Skeletal muscle satellite cell (primary cell): ENCODE measurements around the gene CAVIN1.
"Not testable (repeated sequence)": the region's sequence is repeated elsewhere in the genome, so short reads cannot be mapped to it uniquely, and the experiment has no call there.

ENCODE experiments used
- H3K27me3 ChIP-seq: 2 replicates; pipeline ENCODE4 v1.7.0; 2013; ENCODE audit warnings: low read length; ENCODE audit not compliant: control insufficient read depth, insufficient read depth
- H3K36me3 ChIP-seq: 2 replicates; pipeline ENCODE4 v1.7.0; 2013; ENCODE audit warnings: mild to moderate bottlenecking, control low read depth, low read length; ENCODE audit not compliant: insufficient read depth
- H3K4me1 ChIP-seq: 2 replicates; pipeline ENCODE4 v1.7.0; 2013; ENCODE audit warnings: low read length; ENCODE audit not compliant: control insufficient read depth, insufficient read depth
- H3K4me2 ChIP-seq: 2 replicates; pipeline ENCODE4 v1.7.0; 2013; ENCODE audit warnings: mild to moderate bottlenecking, low read length
- H3K4me3 ChIP-seq: 2 replicates; pipeline ENCODE4 v1.7.0; 2013; ENCODE audit warnings: low read length
- H3K9ac ChIP-seq: 2 replicates; pipeline ENCODE4 v1.7.0; 2013; ENCODE audit warnings: mild to moderate bottlenecking, low read depth, low read length, moderate library complexity
- H3K9me3 ChIP-seq: replicated peaks from 2 replicates; pipeline ENCODE4 v1.7.0; 2013; ENCODE audit warnings: mild to moderate bottlenecking, control low read depth, low read length

CAVIN1 gene

DNA sequence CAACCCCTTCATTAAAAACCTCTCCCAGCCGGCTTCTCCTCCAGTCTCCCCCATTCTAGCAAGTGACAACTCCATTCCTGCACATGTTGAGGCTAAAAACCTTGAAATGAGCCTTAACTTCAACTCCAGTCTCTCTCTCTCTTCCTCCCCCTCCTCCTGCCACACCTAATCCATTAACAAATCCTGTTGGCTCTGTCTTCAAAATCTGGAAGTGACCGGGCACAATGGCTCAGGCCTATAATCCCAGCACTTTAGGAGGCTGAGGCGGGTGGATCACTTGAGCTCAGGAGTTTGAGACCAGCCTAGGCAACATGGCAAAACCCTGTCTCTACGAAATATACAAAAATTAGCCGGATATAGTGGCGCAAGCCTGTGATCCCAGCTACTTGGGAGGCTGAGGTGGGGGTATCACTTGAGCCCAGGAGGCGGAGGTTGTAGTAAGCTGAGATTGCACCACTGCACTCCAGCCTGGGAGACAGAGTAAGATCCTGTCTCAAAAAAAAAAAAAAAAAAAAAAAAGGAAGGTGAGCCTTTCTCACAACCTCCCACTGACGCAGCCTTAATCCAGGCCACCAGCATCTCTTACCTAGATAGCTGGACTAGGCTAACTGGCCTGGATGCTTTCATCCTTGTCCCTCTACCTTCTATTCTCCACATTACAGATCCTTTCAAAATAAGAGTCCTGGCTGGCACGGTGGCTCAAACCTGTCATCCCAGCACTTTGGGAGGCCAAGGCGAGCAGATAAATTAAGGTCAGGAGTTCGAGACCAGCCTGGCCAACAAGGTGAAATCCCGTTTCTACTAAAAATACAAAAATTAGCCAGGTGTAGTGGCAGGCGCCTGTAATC lies 56.7 kb downstream of the CAVIN1 start:
- H3K4me1 ChIP-seq = peaks cover 37% of the 10 kb centered on the region

DNA sequence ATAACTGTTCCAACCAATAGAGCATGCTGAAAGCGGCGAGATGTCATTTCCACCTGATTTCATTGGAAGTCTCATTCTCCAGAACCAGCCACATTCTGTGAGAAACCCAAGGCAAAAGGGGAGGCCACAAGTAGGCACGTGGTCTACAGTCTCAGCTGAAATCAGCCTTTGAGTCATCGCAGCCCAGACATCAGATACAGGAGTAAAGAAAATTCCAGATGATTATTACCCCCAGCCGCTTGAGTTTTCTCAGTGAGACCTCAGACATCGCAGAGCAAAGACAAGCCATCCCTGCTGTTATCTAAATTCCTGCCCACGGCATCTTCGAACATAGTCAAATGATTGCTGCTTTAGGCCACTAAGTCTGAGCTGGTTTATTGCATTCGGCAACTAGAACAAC lies 57.9 kb downstream of the CAVIN1 start:
- Histone ChIP-seq H3K9me3 (no peaks in the 10 kb centered on the region), H3K27me3 (no peaks in the 10 kb centered on the region), H3K4me2 (peak overlapping the region; percentile 54), H3K36me3 (no peaks in the 10 kb centered on the region), H3K9ac (no peak overlapping the region), H3K4me1 (peaks cover 37% of the 10 kb centered on the region), H3K4me3 (no peak overlapping the region)

More for the DNA sequence above, 56.7 kb downstream of the CAVIN1 start:
- H3K4me3 ChIP-seq, H3K27me3 ChIP-seq, H3K4me2 ChIP-seq, H3K9ac ChIP-seq, H3K36me3 ChIP-seq, H3K9me3 ChIP-seq: not testable (repeated sequence)

DNA sequence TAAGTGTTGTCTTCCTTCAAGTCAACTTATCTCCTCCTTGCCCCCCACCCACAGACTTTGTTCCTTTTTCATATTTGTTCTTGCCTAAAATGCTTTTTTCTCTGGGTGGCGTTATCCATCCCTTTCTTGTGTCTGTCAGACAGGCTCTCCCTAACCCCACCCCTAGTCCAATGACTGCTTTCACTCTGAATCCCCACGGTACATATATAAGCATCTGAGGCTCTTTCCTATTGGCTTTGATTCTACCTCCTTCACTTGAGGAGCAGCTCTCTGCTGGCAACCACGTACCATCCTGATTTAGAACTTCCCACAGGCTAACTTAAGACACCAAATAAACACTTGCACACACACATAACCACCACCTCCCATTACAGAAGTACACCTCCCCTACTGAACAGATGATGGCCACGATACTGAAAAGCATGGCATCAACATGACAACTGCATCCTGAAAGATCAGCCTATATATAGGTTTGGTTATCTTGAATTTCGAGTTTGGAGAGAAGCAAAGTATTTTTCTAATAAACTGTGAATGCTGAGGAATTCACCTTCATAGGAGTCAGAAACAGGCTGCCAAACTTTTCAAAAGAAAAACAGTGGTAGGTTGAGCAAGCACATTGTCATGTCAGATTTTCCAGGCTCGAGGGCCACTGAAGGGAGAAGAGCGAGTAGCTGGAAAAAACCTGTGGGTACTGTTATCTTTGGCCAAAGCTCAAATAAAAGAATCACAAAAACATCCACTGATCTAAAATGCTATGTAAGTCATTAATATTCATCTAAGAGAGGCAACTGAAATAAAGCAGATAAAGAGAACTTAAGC lies 59.1 kb downstream of the CAVIN1 start:
- H3K9me3 ChIP-seq = no peaks in the 10 kb centered on the region
- H3K27me3 ChIP-seq = no peaks in the 10 kb centered on the region
- no peak overlapping the region for H3K9ac ChIP-seq
- peaks cover 37% of the 10 kb centered on the region for H3K4me1 ChIP-seq
- H3K4me2 ChIP-seq = peak overlapping the region; percentile 33
- no peaks in the 10 kb centered on the region for H3K36me3 ChIP-seq
- H3K4me3 ChIP-seq = no peak overlapping the region

DNA sequence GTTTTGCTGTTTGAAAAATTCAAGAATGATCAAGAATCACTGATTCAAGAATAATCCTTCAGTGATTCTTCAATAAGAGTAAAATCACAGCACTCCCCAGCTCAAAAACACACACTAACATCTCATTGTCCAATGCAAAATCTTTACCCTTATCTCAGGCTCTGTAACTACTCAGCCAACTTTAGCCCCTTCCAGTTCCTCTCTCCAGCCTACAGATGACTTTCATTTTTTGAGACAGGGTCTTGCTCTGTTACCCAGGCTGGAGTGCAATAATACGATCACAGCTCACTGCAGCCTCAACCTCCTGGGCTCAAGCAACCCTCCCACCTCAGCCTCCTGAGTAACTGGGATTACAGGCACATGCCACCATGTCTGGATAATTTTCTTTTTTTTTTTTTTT lies 59.8 kb downstream of the CAVIN1 start:
- Histone ChIP-seq H3K9me3 (no peaks in the 10 kb centered on the region), H3K4me3 (no peak overlapping the region), H3K4me1 (peaks cover 37% of the 10 kb centered on the region), H3K4me2 (no peak overlapping the region), H3K9ac (no peak overlapping the region), H3K36me3 (no peaks in the 10 kb centered on the region), H3K27me3 (no peaks in the 10 kb centered on the region)

DNA sequence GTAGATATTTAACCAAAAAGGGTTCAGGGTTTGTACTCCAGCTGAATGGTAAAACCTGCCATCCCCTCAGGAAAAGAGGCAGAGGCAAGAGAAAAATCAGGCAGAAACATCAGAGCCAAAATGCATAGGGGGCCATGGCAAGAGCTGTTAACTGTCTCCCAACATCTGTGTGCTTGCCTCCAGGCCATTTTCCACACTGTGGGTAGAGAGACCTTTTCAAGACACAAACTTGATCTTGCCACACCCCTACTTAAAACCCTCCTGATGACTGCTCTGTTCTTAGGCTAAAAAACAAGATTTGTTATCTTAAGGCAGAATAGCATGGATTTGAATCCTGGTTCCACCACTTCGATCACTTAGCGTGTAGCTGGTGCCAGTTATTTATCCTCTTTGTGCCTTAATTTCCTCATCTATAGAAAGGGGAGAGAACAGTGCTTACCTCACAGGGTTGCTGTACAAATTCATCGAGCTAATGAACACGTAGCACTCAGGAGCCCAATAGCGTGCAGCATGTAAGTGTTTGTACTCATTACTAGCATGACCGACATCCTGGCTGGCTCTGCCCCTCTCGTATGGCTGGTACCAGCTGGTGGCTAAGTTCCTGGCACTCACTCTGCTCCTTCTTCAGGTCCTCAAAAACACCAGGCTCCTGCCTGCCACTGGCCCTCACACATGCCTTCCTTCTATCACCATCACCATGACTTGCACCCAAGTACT lies 60.7 kb downstream of the CAVIN1 start:
- H3K4me3 ChIP-seq = no peak overlapping the region
- no peaks in the 10 kb centered on the region for H3K36me3 ChIP-seq
- no peaks in the 10 kb centered on the region for H3K9me3 ChIP-seq
- no peak overlapping the region for H3K4me2 ChIP-seq
- H3K27me3 ChIP-seq = no peaks in the 10 kb centered on the region
- H3K9ac ChIP-seq = no peak overlapping the region
- peaks cover 37% of the 10 kb centered on the region for H3K4me1 ChIP-seq

GRCh38 chr17:42361781-42362186 lies 61.3 kb downstream of the CAVIN1 start:
- Histone ChIP-seq H3K27me3 (no peaks in the 10 kb centered on the region), H3K9ac (no peak overlapping the region), H3K4me3 (no peak overlapping the region), H3K36me3 (no peaks in the 10 kb centered on the region), H3K4me2 (no peak overlapping the region), H3K9me3 (no peaks in the 10 kb centered on the region), H3K4me1 (peaks cover 34% of the 10 kb centered on the region)

DNA sequence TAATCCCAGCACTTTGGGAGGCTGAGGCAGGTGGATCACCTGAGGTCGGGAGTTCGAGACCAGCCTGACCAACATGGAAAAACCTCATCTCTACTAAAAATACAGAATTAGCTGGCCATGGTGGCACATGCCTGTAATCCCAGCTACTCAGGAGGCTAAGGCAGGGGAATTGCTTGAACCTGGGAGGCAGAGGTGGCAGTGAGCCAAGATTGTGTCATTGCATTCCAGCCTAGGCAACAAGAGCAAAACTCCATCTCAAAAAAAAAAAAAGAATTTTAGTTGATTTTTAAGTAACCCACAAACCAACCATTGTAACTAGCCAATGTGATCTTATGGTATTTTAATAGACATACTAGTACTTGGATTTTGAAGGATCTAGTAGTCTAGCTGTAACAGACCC lies 62.7 kb downstream of the CAVIN1 start:
- H3K4me3 ChIP-seq, H3K9ac ChIP-seq, H3K9me3 ChIP-seq, H3K27me3 ChIP-seq, H3K36me3 ChIP-seq, H3K4me2 ChIP-seq: not testable (repeated sequence)
- peaks cover 38% of the 10 kb centered on the region for H3K4me1 ChIP-seq

DNA sequence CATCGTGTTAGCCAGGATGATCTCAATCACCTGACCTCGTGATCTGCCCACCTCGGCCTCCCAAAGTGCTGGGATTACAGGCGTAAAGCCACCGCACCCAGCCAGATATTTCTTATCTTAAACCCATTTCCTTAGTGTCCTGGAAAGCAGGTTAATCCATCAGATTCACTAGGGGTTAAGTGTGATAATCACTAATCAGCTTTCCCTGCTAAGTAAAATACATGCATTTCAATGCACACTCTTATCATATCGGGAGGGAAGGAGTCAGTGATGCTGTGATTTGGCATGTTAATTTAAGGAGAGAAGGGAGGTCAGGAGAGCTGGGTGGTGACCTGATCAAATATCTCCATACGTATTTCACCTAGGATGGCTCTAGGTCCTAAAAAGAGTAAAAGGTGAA lies 63.9 kb downstream of the CAVIN1 start:
- Histone ChIP-seq H3K4me1 (peaks cover 28% of the 10 kb centered on the region), H3K27me3 (no peaks in the 10 kb centered on the region), H3K9me3 (no peaks in the 10 kb centered on the region), H3K4me2 (no peak overlapping the region), H3K4me3 (no peak overlapping the region), H3K9ac (no peak overlapping the region), H3K36me3 (no peaks in the 10 kb centered on the region)

DNA sequence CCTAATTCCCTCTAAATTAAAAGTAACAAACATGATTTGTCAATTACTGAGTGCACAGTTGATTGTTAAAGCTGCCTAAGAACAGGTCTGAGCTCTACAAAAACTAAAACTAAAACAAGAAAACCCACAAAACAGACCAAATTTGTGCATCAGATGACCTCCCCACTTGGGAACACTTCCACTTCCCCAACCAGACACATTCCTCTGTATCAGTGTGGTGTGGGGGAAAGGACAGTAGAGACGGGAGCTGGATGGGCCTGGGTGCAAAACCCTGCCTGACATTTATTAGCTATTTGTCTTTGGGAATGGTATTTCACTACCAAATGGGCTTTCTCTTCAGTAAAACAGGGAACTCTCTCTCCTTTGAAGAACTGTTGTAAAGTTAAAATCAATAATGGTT lies 64.6 kb downstream of the CAVIN1 start:
- no peaks in the 10 kb centered on the region for H3K27me3 ChIP-seq
- no peak overlapping the region for H3K4me2 ChIP-seq
- H3K4me1 ChIP-seq = peaks cover 22% of the 10 kb centered on the region
- H3K4me3 ChIP-seq = no peak overlapping the region
- no peaks in the 10 kb centered on the region for H3K9me3 ChIP-seq
- no peaks in the 10 kb centered on the region for H3K36me3 ChIP-seq
- H3K9ac ChIP-seq = no peak overlapping the region

DNA sequence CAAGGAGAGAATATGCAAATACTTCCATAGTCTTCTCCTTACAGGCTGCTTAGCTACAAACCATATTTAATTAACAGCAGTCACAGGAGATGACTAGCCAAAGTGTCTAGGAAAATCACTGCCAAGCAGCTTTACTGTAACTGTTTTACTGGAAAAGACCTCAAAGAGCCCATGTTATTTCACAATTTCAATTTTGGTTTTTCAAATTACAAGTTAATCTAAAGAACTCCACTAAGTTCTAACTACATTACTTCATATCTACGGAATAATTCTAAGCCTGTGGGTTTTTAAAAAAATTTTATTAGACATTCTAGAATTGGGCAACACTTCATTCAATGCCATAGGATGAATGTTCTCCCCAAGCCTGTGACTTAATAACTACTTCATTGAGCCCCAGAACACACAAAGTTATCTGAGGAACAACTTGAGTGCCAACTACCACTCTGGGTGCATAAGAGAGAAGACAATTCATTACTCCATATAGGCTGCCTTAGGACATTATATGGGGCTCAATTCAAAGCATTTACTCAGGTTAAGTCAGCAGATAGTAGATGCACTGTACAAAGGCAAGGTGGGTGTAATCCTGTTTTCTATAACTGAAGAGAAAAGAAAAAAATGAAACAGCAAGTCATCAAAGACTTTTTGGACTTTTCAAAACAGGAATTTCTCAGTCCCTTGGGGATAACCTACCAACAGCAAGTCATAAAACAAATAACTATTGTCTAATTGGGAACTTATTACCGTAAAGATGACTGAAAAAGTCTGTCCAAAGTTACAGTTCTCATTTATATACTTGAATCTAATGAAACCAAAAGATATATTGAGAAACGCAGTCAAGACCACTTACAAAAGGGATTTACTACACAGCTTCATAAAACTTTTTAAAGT lies 67.9 kb downstream of the CAVIN1 start:
- no peaks in the 10 kb centered on the region for H3K36me3 ChIP-seq
- peaks cover 7% of the 10 kb centered on the region for H3K4me1 ChIP-seq
- no peak overlapping the region for H3K4me2 ChIP-seq
- no peak overlapping the region for H3K9ac ChIP-seq
- H3K9me3 ChIP-seq = no peaks in the 10 kb centered on the region
- no peaks in the 10 kb centered on the region for H3K27me3 ChIP-seq
- no peak overlapping the region for H3K4me3 ChIP-seq
